NCI-H345 (cell line): ENCODE measurements around the gene ADAMTSL1.

Experiments used
- DNase-seq: peaks from one replicate; lab custom pipeline; 2025; lab: John Stamatoyannopoulos, UW

The ADAMTSL1 gene

GRCh38 chr9:18473652-18474279 is at the start of gene ADAMTSL1:
Gene ADAMTSL1 (plus strand): TSS chr9:18474153. CDS start chr9:18474233, 80 bp downstream.
- peak; percentile 92 for DNase-seq

- DNase-seq = no peak
Observed at GRCh38 chr9:18427691-18428090, 46.3 kb upstream of the ADAMTSL1 start.

GRCh38 chr9:18428661-18429060 is 45.3 kb upstream of the ADAMTSL1 start:
- no peak for DNase-seq

DNA sequence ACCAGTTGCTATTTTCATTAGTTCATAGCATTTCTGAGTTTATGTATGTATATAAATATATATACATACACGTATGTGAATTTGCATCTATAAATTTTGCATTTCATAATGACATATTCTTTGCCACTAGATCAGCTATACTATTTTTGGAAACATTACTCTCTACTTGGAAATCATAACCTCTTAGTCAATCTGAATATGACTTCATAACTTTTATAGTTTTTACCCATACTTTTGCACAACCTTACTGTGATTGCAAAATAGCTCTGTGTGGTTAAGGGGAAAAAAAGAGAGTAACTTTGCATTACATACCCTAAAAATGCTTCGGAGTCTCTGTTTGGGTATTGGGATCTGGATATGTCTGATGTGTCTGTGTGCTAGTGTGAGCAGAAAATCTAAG is 44.9 kb upstream of the ADAMTSL1 start:
- no peak for DNase-seq

- no peak for DNase-seq
Observed at GRCh38 chr9:18433620-18434019, 40.3 kb upstream of the ADAMTSL1 start.

DNA sequence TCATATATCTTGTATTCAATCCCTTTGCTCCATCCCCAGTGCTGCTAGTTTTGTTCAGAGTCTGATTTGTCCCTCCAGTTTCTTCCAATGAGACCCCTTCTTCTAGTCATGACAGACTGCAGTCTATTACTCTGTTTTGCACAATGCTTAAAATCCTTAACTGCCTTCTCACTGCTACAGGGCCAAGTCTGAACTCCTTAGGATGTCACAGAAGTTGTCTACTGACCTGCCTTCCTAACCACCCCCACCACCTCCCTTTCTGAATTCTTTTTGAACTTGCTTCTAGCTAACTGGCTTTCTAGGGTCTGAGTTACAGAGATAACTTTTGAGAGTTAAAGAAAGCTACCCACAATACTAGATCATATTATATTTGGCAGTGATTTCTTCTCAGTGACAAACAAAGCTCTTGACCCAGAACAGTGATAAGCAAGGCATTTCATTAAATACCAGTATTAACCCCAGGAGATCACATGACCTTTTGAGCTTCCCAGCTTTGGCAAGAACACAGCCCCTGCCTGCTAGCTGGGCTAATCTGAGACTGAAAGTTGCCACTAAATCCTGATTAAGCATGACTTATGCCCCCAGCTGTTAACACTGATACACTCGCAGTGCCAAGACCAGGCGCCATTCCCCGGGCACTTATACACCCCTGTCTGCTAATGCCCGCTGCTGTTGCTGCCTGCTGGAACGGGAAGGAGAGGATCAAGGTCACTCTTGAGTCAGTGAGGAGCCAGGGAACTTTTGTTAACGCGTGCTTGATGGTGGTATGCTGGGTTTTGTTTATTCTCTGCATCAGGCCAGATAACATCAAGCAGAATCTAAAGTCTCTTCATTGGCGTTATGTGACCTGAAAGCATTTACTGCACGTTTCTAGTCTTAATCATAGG is 36.4 kb upstream of the ADAMTSL1 start:
- no peak for DNase-seq

GRCh38 chr9:18438300-18438925 is 35.5 kb upstream of the ADAMTSL1 start:
- no peak for DNase-seq

DNA sequence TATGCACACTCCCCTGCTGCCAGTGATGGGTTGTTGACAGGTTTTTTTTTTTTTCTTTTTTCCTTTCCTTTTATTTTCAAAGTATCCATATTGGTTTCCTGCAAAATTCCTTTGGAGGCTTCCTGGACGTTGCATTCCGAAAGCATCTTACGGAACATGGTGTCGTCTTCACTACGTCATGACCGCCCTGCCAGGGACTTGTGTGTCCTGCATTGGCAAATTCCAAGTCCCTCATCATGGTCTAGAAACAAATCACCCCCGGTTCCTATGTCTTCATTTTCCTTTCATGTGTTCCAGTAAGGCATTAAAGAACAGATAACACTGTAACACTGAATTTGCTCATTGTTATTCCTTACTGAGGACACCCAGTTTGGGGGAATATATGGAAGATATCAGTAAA is 35.0 kb upstream of the ADAMTSL1 start:
- DNase-seq = no peak

GRCh38 chr9:18441261-18441660 is 32.7 kb upstream of the ADAMTSL1 start:
- no peak for DNase-seq

- DNase-seq = peak; percentile 76
Observed at GRCh38 chr9:18442629-18443491, 31.1 kb upstream of the ADAMTSL1 start.

DNA sequence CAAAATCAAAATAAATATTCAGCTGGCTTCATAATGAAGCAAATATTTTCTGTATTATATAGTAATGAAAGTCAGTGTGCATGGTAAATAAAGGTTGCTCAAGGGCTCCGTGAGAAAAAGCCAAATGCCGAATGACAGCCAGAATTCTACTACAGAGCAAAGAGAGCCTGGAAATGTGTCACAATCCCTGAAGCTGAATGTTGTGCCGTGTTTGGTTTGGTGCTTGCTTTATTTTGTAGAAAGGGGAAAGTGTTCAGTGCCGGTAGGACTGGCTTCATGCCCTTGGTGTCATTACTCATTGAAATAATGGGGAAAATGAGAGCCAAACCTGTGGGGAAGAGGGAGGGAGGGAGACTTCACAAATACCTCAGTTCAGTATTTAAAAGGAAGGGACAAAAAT is 26.8 kb upstream of the ADAMTSL1 start:
- no peak for DNase-seq

DNA sequence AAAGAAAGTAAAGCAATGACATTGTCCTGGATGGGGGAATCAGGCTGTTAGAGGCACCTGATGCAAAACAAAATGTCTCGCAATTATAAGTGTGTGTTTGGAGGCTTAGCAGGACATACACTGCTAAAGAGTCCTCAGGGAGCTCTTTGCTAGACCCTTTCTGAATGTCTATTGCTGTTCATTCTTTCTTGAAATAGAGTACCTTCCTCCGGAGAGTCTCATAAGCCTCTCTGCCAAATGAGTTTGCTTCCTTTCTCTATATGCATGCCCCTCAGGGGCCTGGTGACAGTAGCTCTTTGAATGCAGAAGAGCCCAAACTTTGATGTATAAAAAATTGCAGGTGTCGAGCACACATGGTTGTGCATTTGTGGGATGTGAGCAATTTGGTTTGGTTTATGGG is 26.4 kb upstream of the ADAMTSL1 start:
- DNase-seq = no peak

DNA sequence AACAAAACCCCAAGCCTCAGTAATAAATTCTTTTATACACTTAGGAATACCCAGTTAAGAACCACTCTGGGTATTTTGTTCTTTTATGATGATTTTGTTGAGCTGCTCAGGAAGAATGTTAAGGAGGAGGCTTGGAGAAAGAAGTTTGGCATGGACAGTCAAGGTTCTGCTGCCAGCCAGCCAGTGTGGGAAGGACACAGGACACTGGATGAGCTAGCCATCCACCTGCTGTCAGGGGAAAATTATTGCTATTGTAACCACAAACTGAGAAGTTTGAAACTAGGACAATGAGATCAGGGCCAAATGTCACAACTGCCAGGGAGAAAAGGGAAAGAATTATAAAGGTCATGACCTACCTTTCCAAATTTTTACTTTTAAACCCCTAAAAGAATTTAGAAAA is 25.9 kb upstream of the ADAMTSL1 start:
- DNase-seq = no peak

- no peak for DNase-seq
Observed at GRCh38 chr9:18451406-18451805, 22.5 kb upstream of the ADAMTSL1 start.

GRCh38 chr9:18452276-18452675 is 21.7 kb upstream of the ADAMTSL1 start:
- no peak for DNase-seq

DNA sequence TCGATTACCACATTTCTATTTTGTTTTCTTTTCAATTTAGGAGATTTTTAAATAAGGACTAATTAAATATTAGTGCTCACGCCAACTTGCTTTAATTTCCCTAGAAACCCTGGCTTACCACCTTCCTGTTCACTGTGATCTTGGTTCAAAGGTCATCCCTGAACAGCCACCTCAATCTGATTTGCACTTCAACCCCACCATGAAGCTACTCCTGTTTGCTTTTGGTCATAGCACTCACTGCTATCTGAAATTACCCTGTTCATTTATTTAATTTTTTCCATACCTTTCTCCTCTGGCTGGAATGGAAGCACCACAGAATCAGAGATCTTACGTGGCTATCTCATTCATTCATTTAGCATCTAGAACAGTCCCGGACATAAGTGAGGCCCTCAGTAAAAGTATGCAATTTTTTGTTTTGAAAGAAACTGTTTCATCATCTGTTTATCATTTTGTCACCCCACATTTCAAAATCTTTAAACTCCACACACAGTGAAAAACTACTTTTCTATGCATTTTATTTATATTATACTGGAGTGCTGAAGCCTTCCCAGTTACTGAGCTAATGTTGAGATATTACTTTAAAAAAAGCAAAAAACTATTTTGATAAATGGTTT is 17.2 kb upstream of the ADAMTSL1 start:
- no peak for DNase-seq

GRCh38 chr9:18457510-18457909 is 16.4 kb upstream of the ADAMTSL1 start:
- no peak for DNase-seq

GRCh38 chr9:18459962-18460584 is 13.9 kb upstream of the ADAMTSL1 start:
- no peak for DNase-seq

GRCh38 chr9:18461496-18461895 is 12.5 kb upstream of the ADAMTSL1 start:
- no peak for DNase-seq

GRCh38 chr9:18463991-18464390 is 10.0 kb upstream of the ADAMTSL1 start:
- DNase-seq = no peak

- no peak for DNase-seq
Observed at GRCh38 chr9:18466101-18466500, 7.9 kb upstream of the ADAMTSL1 start.
